Osteocyte (in vitro differentiated cells): ENCODE results near the gene TRMT112. TPM values are rescaled to one million over a fixed set of nuclear protein-coding genes. Genes with fewer than 3 reads are reported as not detected.

Source experiments
- DNase-seq: peaks from one replicate; pipeline ENCODE4 v3.0.0; 2021; ENCODE audit warnings: mixed read lengths; ENCODE audit not compliant: unreplicated experiment; ENCODE audit errors: extremely low spot score
- H3K27ac Mint-ChIP-seq: one replicate; pipeline ENCODE4 v1.8.0; 2021; ENCODE audit warnings: mild to moderate bottlenecking, mixed read lengths; ENCODE audit not compliant: unreplicated experiment
- H3K27me3 Mint-ChIP-seq: one replicate; pipeline ENCODE4 v1.8.0; 2021; ENCODE audit warnings: mixed read lengths; ENCODE audit not compliant: unreplicated experiment
- H3K36me3 Mint-ChIP-seq: one replicate; pipeline ENCODE4 v1.8.0; 2021; ENCODE audit warnings: mixed read lengths; ENCODE audit not compliant: unreplicated experiment
- H3K4me1 Mint-ChIP-seq: one replicate; pipeline ENCODE4 v1.8.0; 2021; ENCODE audit warnings: mixed read lengths; ENCODE audit not compliant: unreplicated experiment
- H3K4me3 Mint-ChIP-seq: one replicate; pipeline ENCODE4 v1.8.0; 2021; ENCODE audit warnings: mild to moderate bottlenecking, moderate library complexity, mixed read lengths; ENCODE audit not compliant: unreplicated experiment
- H3K9me3 Mint-ChIP-seq: one replicate; pipeline ENCODE4 v1.8.0; 2021; ENCODE audit warnings: mixed read lengths; ENCODE audit not compliant: unreplicated experiment
- total RNA-seq: library from RNA; stranded (reverse); gene quantifications from 2 replicates; pipeline ENCODE4 v1.2.1, GENCODE V29; 2021
- TF ChIP-seq, protein P1 (sequence below): fragments of 200-600 bp; sonication (generic); IDR thresholded peaks from 2 replicates; pipeline ENCODE4 v1.5.0; 2021; ENCODE audit warnings: antibody characterized with exemption, mild to moderate bottlenecking, moderate library complexity

The TRMT112 gene
- total RNA-seq, 1 donor from 2014 or later: 159 TPM

- no peak for DNase-seq
Observed at GRCh38 chr11:64343767-64344559, 26.6 kb upstream of the TRMT112 start.

GRCh38 chr11:64342869-64343745 is 25.7 kb upstream of the TRMT112 start:
- no peaks in the 10 kb centered on the region for H3K36me3 Mint-ChIP-seq
- H3K9me3 Mint-ChIP-seq: no peaks in the 10 kb centered on the region
- DNase-seq: no peak
- H3K4me1 Mint-ChIP-seq: no peaks in the 10 kb centered on the region
- TF ChIP-seq, protein P1, sequence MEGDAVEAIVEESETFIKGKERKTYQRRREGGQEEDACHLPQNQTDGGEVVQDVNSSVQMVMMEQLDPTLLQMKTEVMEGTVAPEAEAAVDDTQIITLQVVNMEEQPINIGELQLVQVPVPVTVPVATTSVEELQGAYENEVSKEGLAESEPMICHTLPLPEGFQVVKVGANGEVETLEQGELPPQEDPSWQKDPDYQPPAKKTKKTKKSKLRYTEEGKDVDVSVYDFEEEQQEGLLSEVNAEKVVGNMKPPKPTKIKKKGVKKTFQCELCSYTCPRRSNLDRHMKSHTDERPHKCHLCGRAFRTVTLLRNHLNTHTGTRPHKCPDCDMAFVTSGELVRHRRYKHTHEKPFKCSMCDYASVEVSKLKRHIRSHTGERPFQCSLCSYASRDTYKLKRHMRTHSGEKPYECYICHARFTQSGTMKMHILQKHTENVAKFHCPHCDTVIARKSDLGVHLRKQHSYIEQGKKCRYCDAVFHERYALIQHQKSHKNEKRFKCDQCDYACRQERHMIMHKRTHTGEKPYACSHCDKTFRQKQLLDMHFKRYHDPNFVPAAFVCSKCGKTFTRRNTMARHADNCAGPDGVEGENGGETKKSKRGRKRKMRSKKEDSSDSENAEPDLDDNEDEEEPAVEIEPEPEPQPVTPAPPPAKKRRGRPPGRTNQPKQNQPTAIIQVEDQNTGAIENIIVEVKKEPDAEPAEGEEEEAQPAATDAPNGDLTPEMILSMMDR: no peak
- no peak overlapping the region for H3K4me3 Mint-ChIP-seq
- H3K27ac Mint-ChIP-seq: no peak overlapping the region
- H3K27me3 Mint-ChIP-seq: no peaks in the 10 kb centered on the region

More at GRCh38 chr11:64343767-64344559, 26.6 kb upstream of the TRMT112 start:
- Mint-ChIP-seq H3K9me3 (no peaks in the 10 kb centered on the region), H3K27me3 (no peaks in the 10 kb centered on the region), H3K36me3 (no peaks in the 10 kb centered on the region), H3K4me3 (no peak overlapping the region), H3K27ac (no peak overlapping the region), H3K4me1 (no peaks in the 10 kb centered on the region)
- TF ChIP-seq, protein P1: peak; percentile 24

DNA sequence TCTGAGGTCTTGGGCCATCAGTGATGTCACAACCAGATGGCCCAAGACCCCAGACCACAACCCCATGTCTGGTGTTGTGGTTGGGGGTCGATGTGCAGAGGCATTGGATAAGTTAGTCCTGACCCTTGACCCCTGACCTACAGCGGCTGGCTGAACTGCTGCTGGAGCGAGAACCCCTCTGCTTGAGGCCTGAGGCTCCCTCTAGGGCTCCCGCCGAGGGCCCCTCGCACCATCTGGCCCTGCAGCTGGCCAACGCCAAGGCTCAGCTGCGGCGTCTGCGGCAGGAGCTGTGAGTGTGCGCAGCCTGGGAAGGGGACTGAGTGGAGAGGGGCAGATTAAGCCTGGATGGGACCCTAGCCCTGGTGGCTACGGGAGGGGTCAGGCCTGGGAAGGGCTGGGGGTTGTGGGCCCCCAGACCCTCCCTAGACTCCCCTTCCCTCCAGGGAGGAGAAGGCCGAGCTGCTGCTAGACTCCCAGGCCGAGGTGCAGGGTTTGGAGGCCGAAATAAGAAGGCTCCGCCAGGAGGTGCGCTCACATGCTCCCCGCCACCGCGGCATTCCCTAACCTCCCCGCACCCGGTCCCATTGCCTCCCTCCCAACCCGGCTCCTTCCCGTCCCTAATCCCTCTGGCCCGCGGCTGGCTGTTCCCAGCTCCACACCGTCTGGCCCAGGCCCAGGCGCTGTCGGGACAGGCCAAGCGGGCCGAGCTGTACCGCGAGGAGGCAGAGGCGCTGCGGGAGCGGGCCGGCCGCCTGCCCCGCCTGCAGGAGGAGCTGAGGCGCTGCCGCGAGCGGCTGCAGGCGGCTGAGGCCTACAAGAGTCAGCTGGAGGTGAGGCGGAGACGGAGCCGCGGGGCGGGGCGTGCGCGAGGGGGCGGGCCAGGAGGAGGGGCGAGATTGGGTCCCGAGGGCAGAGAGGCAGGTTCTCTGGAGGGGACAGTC is 24.8 kb upstream of the TRMT112 start:
- H3K27me3 Mint-ChIP-seq: no peaks in the 10 kb centered on the region
- no peak overlapping the region for H3K4me3 Mint-ChIP-seq
- no peaks in the 10 kb centered on the region for H3K9me3 Mint-ChIP-seq
- H3K27ac Mint-ChIP-seq: no peak overlapping the region
- no peaks in the 10 kb centered on the region for H3K36me3 Mint-ChIP-seq
- no peak for DNase-seq
- no peaks in the 10 kb centered on the region for H3K4me1 Mint-ChIP-seq
- TF ChIP-seq, protein P1: peak; percentile 30

DNA sequence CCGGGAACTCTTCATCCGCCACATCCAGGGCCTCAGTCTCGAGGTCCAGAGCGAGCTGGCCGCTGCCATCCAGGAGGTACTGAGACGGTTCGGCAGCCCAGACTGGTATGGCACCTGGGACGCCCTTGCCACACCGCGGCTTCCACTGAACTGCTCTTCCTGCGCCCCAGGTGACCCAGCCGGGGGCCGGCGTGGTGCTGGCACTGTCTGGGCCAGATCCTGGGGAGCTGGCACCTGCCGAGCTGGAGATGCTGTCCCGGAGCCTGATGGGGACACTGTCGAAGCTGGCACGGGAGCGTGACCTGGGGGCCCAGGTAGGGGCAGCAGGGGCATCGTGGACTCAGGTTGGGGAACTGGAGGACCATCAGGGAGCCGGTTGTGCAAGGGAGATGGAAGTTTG is 24.1 kb upstream of the TRMT112 start:
- Mint-ChIP-seq H3K27ac (no peak overlapping the region), H3K4me3 (no peak overlapping the region), H3K4me1 (no peaks in the 10 kb centered on the region), H3K9me3 (no peaks in the 10 kb centered on the region), H3K36me3 (no peaks in the 10 kb centered on the region), H3K27me3 (no peaks in the 10 kb centered on the region)
- DNase-seq: no peak
- TF ChIP-seq, protein P1: no peak
